Suppressor macrophage treated with lipopolysaccharide for 1 hour (primary cell): ENCODE results near the gene KCNQ5.
"Not testable (repeated sequence)": the region's sequence is repeated elsewhere in the genome, so short reads cannot be mapped to it uniquely, and the experiment has no call there.

Experiments
- DNase-seq, 3 donors: peaks; one replicate each; pipeline ENCODE4 v3.0.0-alpha.2; 2020 to 2022

The KCNQ5 gene

GRCh38 chr6:72963946-72964345 is 342.1 kb downstream of the KCNQ5 start:
- no peak for DNase-seq

GRCh38 chr6:72966628-72967280 is 344.9 kb downstream of the KCNQ5 start:
- peak in 2 of 3 donors; percentile 5 to 29 for DNase-seq

- no peak for DNase-seq
Measured at GRCh38 chr6:72967329-72967728, 345.5 kb downstream of the KCNQ5 start.

- DNase-seq: no peak
Measured at GRCh38 chr6:72968704-72969103, 346.8 kb downstream of the KCNQ5 start.

GRCh38 chr6:72969666-72970065 is 347.8 kb downstream of the KCNQ5 start:
- DNase-seq: no peak

- no peak for DNase-seq
Measured at GRCh38 chr6:72972579-72972978, 350.7 kb downstream of the KCNQ5 start.

GRCh38 chr6:72974276-72974675 is 352.4 kb downstream of the KCNQ5 start:
- DNase-seq: no peak

- no peak for DNase-seq
Measured at GRCh38 chr6:72975352-72975752, 353.5 kb downstream of the KCNQ5 start.

- DNase-seq: no peak
Measured at GRCh38 chr6:72976484-72976883, 354.6 kb downstream of the KCNQ5 start.

- peak in 2 of 3 donors; percentile 24 to 33 for DNase-seq
Measured at GRCh38 chr6:72977114-72977513, 355.2 kb downstream of the KCNQ5 start.

- not testable (repeated sequence) for DNase-seq
Measured at GRCh38 chr6:72978808-72979207, 356.9 kb downstream of the KCNQ5 start.

GRCh38 chr6:72984189-72984831 is 362.4 kb downstream of the KCNQ5 start:
- not testable (repeated sequence) for DNase-seq

GRCh38 chr6:72984981-72985665 is 363.3 kb downstream of the KCNQ5 start:
- peak; percentile 60 to 73 (median 70) for DNase-seq

- DNase-seq: peak; percentile 49 to 55 (median 54)
Measured at GRCh38 chr6:72987301-72987700, 365.4 kb downstream of the KCNQ5 start.

- no peak for DNase-seq
Measured at GRCh38 chr6:72999995-73000394, 378.1 kb downstream of the KCNQ5 start.

- DNase-seq: no peak
Measured at GRCh38 chr6:73000460-73000859, 378.6 kb downstream of the KCNQ5 start.

GRCh38 chr6:73002588-73002987 is 380.7 kb downstream of the KCNQ5 start:
- no peak for DNase-seq

GRCh38 chr6:73003302-73003701 is 381.4 kb downstream of the KCNQ5 start:
- no peak for DNase-seq

- DNase-seq: no peak
Measured at GRCh38 chr6:73004231-73004630, 382.4 kb downstream of the KCNQ5 start.

GRCh38 chr6:73004861-73005260 is 383.0 kb downstream of the KCNQ5 start:
- no peak for DNase-seq

GRCh38 chr6:73006146-73006545 is 384.3 kb downstream of the KCNQ5 start:
- DNase-seq: no peak

GRCh38 chr6:73011945-73012344 is 390.1 kb downstream of the KCNQ5 start:
- no peak for DNase-seq

- DNase-seq: no peak
Measured at GRCh38 chr6:73017476-73017875, 395.6 kb downstream of the KCNQ5 start.

GRCh38 chr6:73024598-73024997 is 402.7 kb downstream of the KCNQ5 start:
- no peak for DNase-seq
